GM19099 (cell line): Measurements from ENCODE around the gene PKP2.

ENCODE experiments used
- POLR2A ChIP-seq: IDR thresholded peaks from 3 replicates; pipeline ENCODE4 v1.6.1; 2011; ENCODE audit warnings: low read depth; ENCODE audit not compliant: insufficient read length; ENCODE audit errors: extremely low read depth

PKP2 gene

GRCh38 chr12:32843528-32844095, 53.0 kb downstream of the PKP2 start:
- no peak for TF ChIP-seq POLR2A

GRCh38 chr12:32841061-32841460, 55.5 kb downstream of the PKP2 start:
- TF ChIP-seq POLR2A = no peak

- no peak for TF ChIP-seq POLR2A
Observed at GRCh38 chr12:32839828-32840227, 56.7 kb downstream of the PKP2 start.

GRCh38 chr12:32837974-32838373, 58.6 kb downstream of the PKP2 start:
- no peak for TF ChIP-seq POLR2A

GRCh38 chr12:32836710-32837109, 59.9 kb downstream of the PKP2 start:
- TF ChIP-seq POLR2A = no peak

GRCh38 chr12:32834122-32834521, 62.5 kb downstream of the PKP2 start:
- no peak for TF ChIP-seq POLR2A

- no peak for TF ChIP-seq POLR2A
Observed at GRCh38 chr12:32828552-32828951, 68.0 kb downstream of the PKP2 start.

- TF ChIP-seq POLR2A = no peak
Observed at GRCh38 chr12:32828120-32828519, 68.5 kb downstream of the PKP2 start.

- TF ChIP-seq POLR2A = no peak
Observed at GRCh38 chr12:32826807-32827412, 69.7 kb downstream of the PKP2 start.

- TF ChIP-seq POLR2A = no peak
Observed at GRCh38 chr12:32824596-32824995, 72.0 kb downstream of the PKP2 start.

- no peak for TF ChIP-seq POLR2A
Observed at GRCh38 chr12:32822344-32822743, 74.2 kb downstream of the PKP2 start.

GRCh38 chr12:32821710-32822109, 74.9 kb downstream of the PKP2 start:
- TF ChIP-seq POLR2A = no peak

GRCh38 chr12:32821293-32821692, 75.3 kb downstream of the PKP2 start:
- no peak for TF ChIP-seq POLR2A

- TF ChIP-seq POLR2A = no peak
Observed at GRCh38 chr12:32820376-32820931, 76.1 kb downstream of the PKP2 start.

- no peak for TF ChIP-seq POLR2A
Observed at GRCh38 chr12:32819424-32819823, 77.2 kb downstream of the PKP2 start.

- TF ChIP-seq POLR2A = no peak
Observed at GRCh38 chr12:32811686-32812392, 84.7 kb downstream of the PKP2 start.
